ENCODE results near the gene PRR7. TPM values are rescaled to one million over a fixed set of nuclear protein-coding genes. Genes with fewer than 3 reads are reported as not detected.

The PRR7 gene
- polyA plus RNA-seq, 4 donors = 0.86 to 3.7 (median 2.0) TPM

GRCh38 chr5:177427211-177427822 lies 19.3 kb upstream of the PRR7 start:
- H3K4me1 ChIP-seq (ENCODE audit: control insufficient read depth in 3 of 3, insufficient read depth in 2 of 3, low read depth in 1 of 3, low read length in 2 of 3) = peaks cover 0 to 23% (median 13%) of the 10 kb centered on the region in 3 donors
- H3K27me3 ChIP-seq (ENCODE audit: control insufficient read depth in 3 of 3, insufficient read depth in 3 of 3, low read length in 3 of 3) = no peaks in the 10 kb centered on the region
- H3K27ac ChIP-seq (ENCODE audit: low read depth in 1 of 3, low read length in 2 of 3) = peak overlapping the region; percentile 59 to 98 (median 88)
- DNase-seq (no peak), FAIRE-seq (no peak)
- no peaks in the 10 kb centered on the region for H3K9me3 ChIP-seq (ENCODE audit: control insufficient read depth in 2 of 2, insufficient read depth in 1 of 2, low read depth in 1 of 2, low read length in 1 of 2)
- H3K36me3 ChIP-seq (ENCODE audit: control insufficient read depth in 3 of 3, insufficient read depth in 2 of 3, low read depth in 1 of 3, low read length in 3 of 3) = peaks cover 1 to 33% (median 2%) of the 10 kb centered on the region in 3 donors
- peak overlapping the region; percentile 70 to 90 (median 84) for H3K4me3 ChIP-seq (ENCODE audit: low read depth in 1 of 3, low read length in 3 of 3)
- WGBS, 3 donors = 6 to 9% (median 8%) methylated on average over 10 to 11 of the region's 11 CpGs

GRCh38 chr5:177427919-177428573 lies 18.6 kb upstream of the PRR7 start:
- no peaks in the 10 kb centered on the region for H3K27me3 ChIP-seq (ENCODE audit: control insufficient read depth in 3 of 3, insufficient read depth in 3 of 3, low read length in 3 of 3)
- DNase-seq (no peak), FAIRE-seq (no peak)
- no peaks in the 10 kb centered on the region for H3K9me3 ChIP-seq (ENCODE audit: control insufficient read depth in 2 of 2, insufficient read depth in 1 of 2, low read depth in 1 of 2, low read length in 1 of 2)
- H3K27ac ChIP-seq (ENCODE audit: low read depth in 1 of 3, low read length in 2 of 3) = peak overlapping the region in 2 of 3 donors; percentile 6 to 98
- peaks cover 0 to 23% (median 13%) of the 10 kb centered on the region in 3 donors for H3K4me1 ChIP-seq (ENCODE audit: control insufficient read depth in 3 of 3, insufficient read depth in 2 of 3, low read depth in 1 of 3, low read length in 2 of 3)
- H3K36me3 ChIP-seq (ENCODE audit: control insufficient read depth in 3 of 3, insufficient read depth in 2 of 3, low read depth in 1 of 3, low read length in 3 of 3) = peaks cover 4 to 40% (median 5%) of the 10 kb centered on the region in 3 donors
- peak overlapping the region in 2 of 3 donors; percentile 40 to 90 for H3K4me3 ChIP-seq (ENCODE audit: low read depth in 1 of 3, low read length in 3 of 3)
- 64 to 68% (median 64%) methylated on average over 11 of the region's 11 CpGs for WGBS, 3 donors

- DNase-seq (no peak), FAIRE-seq (no peak)
- H3K4me3 ChIP-seq (ENCODE audit: low read depth in 1 of 3, low read length in 3 of 3) = no peak overlapping the region
- peaks cover 0 to 23% (median 13%) of the 10 kb centered on the region in 3 donors for H3K4me1 ChIP-seq (ENCODE audit: control insufficient read depth in 3 of 3, insufficient read depth in 2 of 3, low read depth in 1 of 3, low read length in 2 of 3)
- H3K9me3 ChIP-seq (ENCODE audit: control insufficient read depth in 2 of 2, insufficient read depth in 1 of 2, low read depth in 1 of 2, low read length in 1 of 2) = no peaks in the 10 kb centered on the region
- peak overlapping the region in 2 of 3 donors; percentile 15 to 77 for H3K27ac ChIP-seq (ENCODE audit: low read depth in 1 of 3, low read length in 2 of 3)
- H3K36me3 ChIP-seq (ENCODE audit: control insufficient read depth in 3 of 3, insufficient read depth in 2 of 3, low read depth in 1 of 3, low read length in 3 of 3) = peaks cover 5 to 47% (median 6%) of the 10 kb centered on the region in 3 donors
- WGBS, 3 donors = 74 to 83% (median 76%) methylated on average over 10 of the region's 10 CpGs
- H3K27me3 ChIP-seq (ENCODE audit: control insufficient read depth in 3 of 3, insufficient read depth in 3 of 3, low read length in 3 of 3) = no peaks in the 10 kb centered on the region
Measured at GRCh38 chr5:177428574-177429217, 17.9 kb upstream of the PRR7 start.

- Histone ChIP-seq H3K4me1 (ENCODE audit: control insufficient read depth in 3 of 3, insufficient read depth in 2 of 3, low read depth in 1 of 3, low read length in 2 of 3) (peaks cover 0 to 23% (median 13%) of the 10 kb centered on the region in 3 donors), H3K36me3 (ENCODE audit: control insufficient read depth in 3 of 3, insufficient read depth in 2 of 3, low read depth in 1 of 3, low read length in 3 of 3) (peaks cover 5 to 54% (median 6%) of the 10 kb centered on the region in 3 donors), H3K27ac (ENCODE audit: low read depth in 1 of 3, low read length in 2 of 3) (peak overlapping the region in 2 of 3 donors; percentile 24 to 77), H3K27me3 (ENCODE audit: control insufficient read depth in 3 of 3, insufficient read depth in 3 of 3, low read length in 3 of 3) (no peaks in the 10 kb centered on the region), H3K9me3 (ENCODE audit: control insufficient read depth in 2 of 2, insufficient read depth in 1 of 2, low read depth in 1 of 2, low read length in 1 of 2) (no peaks in the 10 kb centered on the region), H3K4me3 (ENCODE audit: low read depth in 1 of 3, low read length in 3 of 3) (no peak overlapping the region)
- DNase-seq (peak in 1 of 2 donors; percentile 58), FAIRE-seq (no peak)
- WGBS, 3 donors = 68 to 82% (median 80%) methylated on average over 6 of the region's 6 CpGs
Measured at GRCh38 chr5:177429248-177430040, 17.2 kb upstream of the PRR7 start.

- no peak for FAIRE-seq
- H3K36me3 ChIP-seq (ENCODE audit: control insufficient read depth in 3 of 3, insufficient read depth in 2 of 3, low read depth in 1 of 3, low read length in 3 of 3) = peaks cover 6 to 63% (median 11%) of the 10 kb centered on the region in 3 donors
- DNase-seq = no peak
- WGBS, 3 donors = 80 to 88% (median 81%) methylated on average over 24 to 26 of the region's 26 CpGs
- peak overlapping the region in 2 of 3 donors; percentile 27 to 65 for H3K27ac ChIP-seq (ENCODE audit: low read depth in 1 of 3, low read length in 2 of 3)
- H3K4me1 ChIP-seq (ENCODE audit: control insufficient read depth in 3 of 3, insufficient read depth in 2 of 3, low read depth in 1 of 3, low read length in 2 of 3) = peaks cover 0 to 21% (median 13%) of the 10 kb centered on the region in 3 donors
- no peaks in the 10 kb centered on the region for H3K9me3 ChIP-seq (ENCODE audit: control insufficient read depth in 2 of 2, insufficient read depth in 1 of 2, low read depth in 1 of 2, low read length in 1 of 2)
- H3K4me3 ChIP-seq (ENCODE audit: low read depth in 1 of 3, low read length in 3 of 3) = no peak overlapping the region
- no peaks in the 10 kb centered on the region for H3K27me3 ChIP-seq (ENCODE audit: control insufficient read depth in 3 of 3, insufficient read depth in 3 of 3, low read length in 3 of 3)
Measured at GRCh38 chr5:177430140-177430951, 16.3 kb upstream of the PRR7 start.

- DNase-seq (no peak), FAIRE-seq (no peak)
- H3K36me3 ChIP-seq (ENCODE audit: control insufficient read depth in 3 of 3, insufficient read depth in 2 of 3, low read depth in 1 of 3, low read length in 3 of 3) = peaks cover 9 to 69% (median 11%) of the 10 kb centered on the region in 3 donors
- WGBS, 3 donors = 69 to 90% (median 80%) methylated on average over 7 of the region's 7 CpGs
- peaks cover 0 to 17% (median 13%) of the 10 kb centered on the region in 3 donors for H3K4me1 ChIP-seq (ENCODE audit: control insufficient read depth in 3 of 3, insufficient read depth in 2 of 3, low read depth in 1 of 3, low read length in 2 of 3)
- H3K27ac ChIP-seq (ENCODE audit: low read depth in 1 of 3, low read length in 2 of 3) = peak overlapping the region in 2 of 3 donors; percentile 27 to 65
- H3K9me3 ChIP-seq (ENCODE audit: control insufficient read depth in 2 of 2, insufficient read depth in 1 of 2, low read depth in 1 of 2, low read length in 1 of 2) = no peaks in the 10 kb centered on the region
- no peak overlapping the region for H3K4me3 ChIP-seq (ENCODE audit: low read depth in 1 of 3, low read length in 3 of 3)
- no peaks in the 10 kb centered on the region for H3K27me3 ChIP-seq (ENCODE audit: control insufficient read depth in 3 of 3, insufficient read depth in 3 of 3, low read length in 3 of 3)
Measured at GRCh38 chr5:177430972-177431316, 15.7 kb upstream of the PRR7 start.

- H3K4me3 ChIP-seq (ENCODE audit: low read depth in 1 of 3, low read length in 3 of 3) = no peak overlapping the region
- peaks cover 11 to 75% (median 11%) of the 10 kb centered on the region in 3 donors for H3K36me3 ChIP-seq (ENCODE audit: control insufficient read depth in 3 of 3, insufficient read depth in 2 of 3, low read depth in 1 of 3, low read length in 3 of 3)
- DNase-seq = peak in 1 of 2 donors; percentile 49
- peaks cover 0 to 17% (median 13%) of the 10 kb centered on the region in 3 donors for H3K4me1 ChIP-seq (ENCODE audit: control insufficient read depth in 3 of 3, insufficient read depth in 2 of 3, low read depth in 1 of 3, low read length in 2 of 3)
- peak overlapping the region in 2 of 3 donors; percentile 34 to 65 for H3K27ac ChIP-seq (ENCODE audit: low read depth in 1 of 3, low read length in 2 of 3)
- H3K9me3 ChIP-seq (ENCODE audit: control insufficient read depth in 2 of 2, insufficient read depth in 1 of 2, low read depth in 1 of 2, low read length in 1 of 2) = no peaks in the 10 kb centered on the region
- H3K27me3 ChIP-seq (ENCODE audit: control insufficient read depth in 3 of 3, insufficient read depth in 3 of 3, low read length in 3 of 3) = no peaks in the 10 kb centered on the region
- no peak for FAIRE-seq
- 63 to 77% (median 71%) methylated on average over 29 of the region's 29 CpGs for WGBS, 3 donors
Measured at GRCh38 chr5:177431317-177432142, 15.1 kb upstream of the PRR7 start.

Data from small intestine (tissue), 7 donors.